Cardiac muscle cell (in vitro differentiated cells and primary cell): Measurements from ENCODE around the gene APOA1. TPM values are rescaled to one million over a fixed set of nuclear protein-coding genes. Genes with fewer than 3 reads are reported as not detected.

Source experiments
- DNase-seq, 2 donors: peaks; one replicate each; pipeline versions ENCODE4 v3.0.0 to v3.0.0-alpha.2; 2010 to 2017; ENCODE audit warnings: low read depth in 1 of 2, low spot score in 1 of 2
- H3K27ac ChIP-seq: fragments of 200-600 bp; sonication (generic); 2 replicates; pipeline ENCODE4 v1.5.1; 2016
- H3K27me3 ChIP-seq: fragments of 200-600 bp; sonication (generic); 2 replicates; pipeline ENCODE4 v1.6.0; 2016; ENCODE audit warnings: control low read depth
- H3K36me3 ChIP-seq: fragments of 200-600 bp; sonication (generic); 2 replicates; pipeline ENCODE4 v1.5.1; 2016; ENCODE audit warnings: control low read depth
- H3K4me1 ChIP-seq: fragments of 200-600 bp; sonication (generic); 2 replicates; pipeline ENCODE4 v1.8.1; 2017; ENCODE audit warnings: low read depth, mild to moderate bottlenecking, mixed run types
- H3K4me3 ChIP-seq: fragments of 200-600 bp; sonication (generic); 2 replicates; pipeline ENCODE4 v1.5.1; 2016; ENCODE audit warnings: mild to moderate bottlenecking
- H3K9me3 ChIP-seq: fragments of 200-600 bp; sonication (generic); 2 replicates; pipeline ENCODE4 v1.5.1; 2017; ENCODE audit warnings: low read depth, mild to moderate bottlenecking, control low read depth
- CTCF ChIP-seq: IDR thresholded peaks from 2 replicates; pipeline ENCODE4 v1.5.1; 2012; ENCODE audit warnings: low read depth, mild to moderate bottlenecking, low read length
- polyA plus RNA-seq: library from polyadenylated mRNA; unstranded; fragments of >200 nt; fragmentation: Nextera tagmentation; extraction: Ambion mirVana; gene quantifications from 2 replicates; pipeline ENCODE4 v1.2.1, GENCODE V29; 2016
- total RNA-seq: library from RNA; depleted of rRNA; stranded (reverse); fragments of >200 nt; gene quantifications from 2 replicates; pipeline ENCODE4 v1.2.3, GENCODE V29; 2016

Gene APOA1
- total and polyA plus RNA-seq, 2 experiments from 2014 or later: 56.3 to 117 TPM

- Histone ChIP-seq H3K4me1 (peaks cover 10% of the 10 kb centered on the region), H3K36me3 (peaks cover 46% of the 10 kb centered on the region), H3K27me3 (no peaks in the 10 kb centered on the region)
These were observed 33.8 kb upstream of the APOA1 start for GRCh38 chr11:116871248-116871647.

GRCh38 chr11:116870054-116870453, 32.6 kb upstream of the APOA1 start:
- H3K27me3 ChIP-seq: no peaks in the 10 kb centered on the region
- DNase-seq: no peak
- H3K4me3 ChIP-seq: no peak overlapping the region
- peaks cover 10% of the 10 kb centered on the region for H3K4me1 ChIP-seq
- no peaks in the 10 kb centered on the region for H3K9me3 ChIP-seq
- no peak for TF ChIP-seq CTCF
- peaks cover 54% of the 10 kb centered on the region for H3K36me3 ChIP-seq
- H3K27ac ChIP-seq: no peak overlapping the region

More at GRCh38 chr11:116871248-116871647, 33.8 kb upstream of the APOA1 start:
- Histone ChIP-seq H3K27ac (no peak overlapping the region), H3K9me3 (no peaks in the 10 kb centered on the region), H3K4me3 (no peak overlapping the region)
- TF ChIP-seq CTCF: no peak
- peak in 1 of 2 donors; percentile 72 for DNase-seq

- H3K4me3 ChIP-seq: no peak overlapping the region
- TF ChIP-seq CTCF: no peak
- H3K36me3 ChIP-seq: peaks cover 57% of the 10 kb centered on the region
- no peak for DNase-seq
- H3K4me1 ChIP-seq: peaks cover 8% of the 10 kb centered on the region
- no peaks in the 10 kb centered on the region for H3K9me3 ChIP-seq
- no peaks in the 10 kb centered on the region for H3K27me3 ChIP-seq
- H3K27ac ChIP-seq: no peak overlapping the region
These were observed 32.2 kb upstream of the APOA1 start for GRCh38 chr11:116869610-116870009.

GRCh38 chr11:116868066-116868465, 30.6 kb upstream of the APOA1 start:
- TF ChIP-seq CTCF: no peak
- no peaks in the 10 kb centered on the region for H3K4me1 ChIP-seq
- no peak for DNase-seq
- no peaks in the 10 kb centered on the region for H3K9me3 ChIP-seq
- H3K4me3 ChIP-seq: no peak overlapping the region
- H3K27ac ChIP-seq: peak overlapping the region; percentile 7
- H3K27me3 ChIP-seq: no peaks in the 10 kb centered on the region
- H3K36me3 ChIP-seq: peaks cover 62% of the 10 kb centered on the region

GRCh38 chr11:116867619-116868018, 30.2 kb upstream of the APOA1 start:
- no peak for DNase-seq
- no peak overlapping the region for H3K4me3 ChIP-seq
- peak overlapping the region; percentile 36 for H3K27ac ChIP-seq
- H3K9me3 ChIP-seq: no peaks in the 10 kb centered on the region
- H3K27me3 ChIP-seq: no peaks in the 10 kb centered on the region
- H3K4me1 ChIP-seq: no peaks in the 10 kb centered on the region
- TF ChIP-seq CTCF: no peak
- peaks cover 58% of the 10 kb centered on the region for H3K36me3 ChIP-seq
